HG03139 (cell line): ENCODE measurements around the gene VPS51.

ENCODE experiments used
- ATAC-seq: cut with Tn5 transposase; IDR thresholded peaks from one replicate; pipeline ENCODE4 v1.9.1; 2021; ENCODE audit not compliant: unreplicated experiment

VPS51 gene

GRCh38 chr11:65104628-65105027 is 8.6 kb downstream of the VPS51 start:
- no peak for ATAC-seq

- ATAC-seq = no peak
Measured at GRCh38 chr11:65107078-65107477, 11.1 kb downstream of the VPS51 start.

DNA sequence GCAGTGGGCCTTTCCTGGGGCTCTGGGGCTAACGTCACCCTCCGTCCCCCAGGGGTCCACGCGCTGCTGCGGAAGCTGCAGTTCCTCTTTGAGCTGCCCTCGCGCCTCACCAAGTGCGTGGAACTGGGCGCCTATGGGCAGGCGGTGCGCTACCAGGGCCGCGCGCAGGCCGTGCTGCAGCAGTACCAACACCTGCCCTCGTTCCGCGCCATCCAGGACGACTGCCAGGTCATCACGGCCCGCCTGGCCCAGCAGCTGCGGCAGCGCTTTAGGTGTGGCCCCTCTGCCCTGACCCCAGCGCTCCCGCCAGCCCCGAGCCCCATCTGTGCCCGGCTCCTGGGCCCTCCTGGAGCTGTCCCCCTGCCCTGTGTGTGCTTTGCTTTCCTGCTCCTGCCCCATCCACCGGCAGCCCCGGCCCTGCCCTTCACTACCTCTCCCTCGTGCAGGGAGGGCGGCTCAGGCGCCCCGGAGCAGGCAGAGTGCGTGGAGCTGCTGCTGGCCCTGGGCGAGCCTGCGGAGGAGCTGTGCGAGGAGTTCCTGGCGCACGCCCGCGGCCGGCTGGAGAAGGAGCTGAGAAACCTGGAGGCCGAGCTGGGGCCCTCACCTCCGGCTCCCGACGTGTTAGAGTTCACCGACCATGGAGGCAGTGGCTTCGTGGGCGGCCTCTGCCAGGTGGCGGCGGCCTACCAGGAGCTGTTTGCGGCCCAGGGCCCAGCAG is 11.9 kb downstream of the VPS51 start:
- no peak for ATAC-seq

- no peak for ATAC-seq
Measured at GRCh38 chr11:65108469-65109123, 12.6 kb downstream of the VPS51 start.

- no peak for ATAC-seq
Measured at GRCh38 chr11:65109231-65110198, 13.5 kb downstream of the VPS51 start.

- ATAC-seq = no peak
Measured at GRCh38 chr11:65110354-65110861, 14.4 kb downstream of the VPS51 start.

DNA sequence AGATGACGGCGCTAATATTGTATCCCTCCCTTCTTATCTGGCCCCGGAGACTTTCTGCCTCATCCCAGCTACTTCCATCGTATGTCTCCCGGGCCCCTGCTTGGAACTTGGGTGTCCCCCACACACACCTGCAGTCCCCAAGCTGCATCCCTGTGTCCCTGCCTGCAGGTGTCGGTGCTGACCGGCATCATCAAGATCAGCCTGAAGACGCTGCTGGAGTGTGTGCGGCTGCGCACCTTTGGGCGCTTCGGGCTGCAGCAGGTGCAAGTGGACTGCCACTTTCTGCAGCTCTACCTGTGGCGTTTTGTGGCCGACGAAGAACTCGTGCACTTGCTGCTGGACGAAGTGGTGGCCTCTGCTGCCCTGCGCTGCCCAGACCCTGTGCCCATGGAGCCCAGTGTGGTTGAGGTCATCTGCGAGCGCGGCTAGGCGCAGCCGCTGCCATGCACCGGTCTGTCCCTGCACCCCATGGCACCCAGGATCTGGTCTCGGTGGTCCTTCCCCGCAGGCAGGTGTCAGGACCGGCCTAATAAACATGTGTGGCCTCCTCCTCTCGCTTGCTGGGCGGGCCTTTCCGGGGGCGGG is 15.2 kb downstream of the VPS51 start:
- no peak for ATAC-seq

DNA sequence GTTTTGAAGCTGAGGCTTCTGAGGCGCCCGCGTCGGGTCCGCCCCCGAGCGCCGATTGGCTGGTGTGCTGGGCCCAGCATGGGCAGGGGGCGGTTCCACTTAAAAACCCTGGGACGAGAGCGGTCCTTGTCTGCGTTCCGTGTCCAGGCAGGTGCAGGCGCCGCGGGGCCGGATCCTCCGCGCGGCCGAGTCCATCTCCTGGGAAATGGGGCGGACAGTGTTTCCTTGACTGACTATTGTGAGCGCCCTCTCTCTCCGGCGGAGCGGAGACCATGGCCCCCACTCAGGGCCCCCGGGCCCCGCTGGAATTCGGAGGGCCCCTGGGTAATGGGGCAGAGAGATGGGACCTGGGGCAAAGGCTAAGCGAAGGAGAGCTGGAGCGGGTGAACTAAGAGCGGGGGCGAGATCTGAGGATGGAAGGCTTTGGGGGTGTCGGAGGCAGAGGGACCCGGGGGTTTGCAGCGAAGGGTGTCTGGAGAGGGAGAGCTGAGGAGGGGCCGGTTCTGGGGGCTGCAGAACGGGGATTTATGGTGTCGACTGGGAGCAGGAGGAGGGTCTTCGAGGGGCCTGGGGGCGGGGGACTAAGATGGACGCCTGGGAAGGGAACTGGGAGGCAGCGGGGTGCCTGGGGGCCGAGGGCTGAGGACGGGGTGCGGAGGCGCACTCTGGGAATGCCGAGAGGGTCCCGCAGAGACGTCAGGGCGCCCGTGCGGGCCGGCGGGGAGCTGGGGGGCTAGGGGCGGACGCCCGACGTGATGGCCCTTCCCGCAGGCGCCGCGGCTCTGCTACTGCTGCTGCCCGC is 15.9 kb downstream of the VPS51 start, which contains the start of gene TM7SF2:
TSS of gene TM7SF2 (plus strand) at position 129 of the 802 bp plus-strand sequence. CDS start at position 273, 144 bp downstream.
- peak; percentile 53 for ATAC-seq

- ATAC-seq = no peak
Measured at GRCh38 chr11:65112546-65113360, 16.7 kb downstream of the VPS51 start.

DNA sequence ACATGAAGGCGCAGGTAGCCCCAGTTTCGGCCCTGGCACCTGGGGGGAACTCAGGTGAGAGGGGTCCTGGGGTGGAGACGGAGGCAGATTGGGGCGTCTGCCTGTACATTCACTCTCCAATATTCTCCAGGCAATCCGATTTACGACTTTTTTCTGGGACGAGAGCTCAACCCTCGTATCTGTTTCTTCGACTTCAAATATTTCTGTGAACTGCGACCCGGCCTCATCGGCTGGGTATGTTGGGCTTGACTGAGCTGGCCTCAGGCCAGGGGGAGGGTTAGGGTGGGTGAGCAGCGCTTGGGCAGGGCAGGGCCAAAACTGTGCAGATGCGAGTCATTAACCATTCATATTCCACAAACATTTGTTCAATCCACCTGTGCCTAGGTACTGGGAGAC is 17.3 kb downstream of the VPS51 start:
- ATAC-seq = no peak

GRCh38 chr11:65113839-65114238 is 17.8 kb downstream of the VPS51 start:
- no peak for ATAC-seq

- no peak for ATAC-seq
Measured at GRCh38 chr11:65114538-65115171, 18.6 kb downstream of the VPS51 start.

DNA sequence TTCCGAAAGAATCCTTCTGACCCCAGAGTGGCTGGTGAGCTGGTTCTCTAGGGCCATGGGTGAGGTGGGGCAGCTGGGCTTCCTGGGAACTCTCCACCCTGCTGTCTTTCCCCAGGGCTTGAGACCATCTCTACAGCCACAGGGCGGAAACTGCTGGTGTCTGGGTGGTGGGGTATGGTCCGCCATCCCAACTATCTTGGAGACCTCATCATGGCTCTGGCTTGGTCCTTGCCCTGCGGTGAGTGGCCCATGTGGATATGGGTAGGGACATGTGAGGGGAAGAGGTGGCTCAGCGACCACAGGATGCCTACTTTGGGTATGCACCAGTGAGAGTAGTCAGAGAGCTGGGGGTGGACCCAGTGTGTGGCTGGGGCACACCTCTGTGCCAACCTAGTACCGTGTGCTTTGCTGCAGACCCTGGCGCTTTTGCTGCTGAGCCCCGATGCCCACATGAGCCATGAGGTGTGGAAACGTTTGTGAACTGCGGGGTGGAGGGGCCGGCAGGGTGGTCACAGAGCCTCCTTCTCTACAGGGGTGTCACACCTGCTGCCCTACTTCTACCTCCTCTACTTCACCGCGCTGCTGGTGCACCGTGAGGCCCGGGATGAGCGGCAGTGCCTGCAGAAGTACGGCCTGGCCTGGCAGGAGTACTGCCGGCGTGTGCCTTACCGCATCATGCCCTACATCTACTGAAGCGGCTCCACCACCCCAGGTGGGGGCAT is 19.5 kb downstream of the VPS51 start:
- no peak for ATAC-seq

GRCh38 chr11:65116370-65117205 is 20.6 kb downstream of the VPS51 start:
- ATAC-seq = no peak

- peak; percentile 43 for ATAC-seq
Measured at GRCh38 chr11:65117206-65118096, 21.4 kb downstream of the VPS51 start, which contains the start of gene ZNHIT2. ZNHIT2 (minus strand) TSS chr11:65117701; CDS start chr11:65117653, 48 bp downstream.
